Ovary (tissue), 9 donors: ENCODE results near the gene FLNC. TPM values are rescaled to one million over a fixed set of nuclear protein-coding genes. Genes with fewer than 3 reads are reported as not detected.

Experiments used
- DNase-seq, 5 donors: peaks; one replicate each; pipeline ENCODE4 v3.0.0-alpha.2; 2019 to 2020
- H3K27ac ChIP-seq, 2 donors: fragments of 200-600 bp; one replicate each; pipeline versions ENCODE4 v1.5.1 to v1.8.0; 2019 to 2022
- H3K27me3 ChIP-seq: fragments of 200-600 bp; one replicate; pipeline ENCODE4 v1.8.0; 2022
- H3K36me3 ChIP-seq: fragments of 200-600 bp; sonication (generic); one replicate; pipeline ENCODE4 v1.5.1; 2019
- H3K4me1 ChIP-seq: one replicate; pipeline ENCODE4 v1.8.1; 2013; ENCODE audit warnings: mild to moderate bottlenecking, moderate library complexity; ENCODE audit not compliant: insufficient read depth
- H3K4me3 ChIP-seq: fragments of 200-600 bp; sonication (generic); one replicate; pipeline ENCODE4 v1.5.1; 2017
- H3K9me3 ChIP-seq, 2 donors: fragments of 200-600 bp in 1 of 2; sonication (generic) in 1 of 2; one replicate each; pipeline versions ENCODE4 v1.5.1 to v1.8.1; 2013 to 2019; ENCODE audit warnings: mild to moderate bottlenecking in 1 of 2, moderate library complexity in 1 of 2
- EP300 ChIP-seq: sonication (generic); formaldehyde crosslinking; IDR thresholded peaks from one replicate; pipeline ENCODE4 v1.6.1; 2017; ENCODE audit warnings: antibody characterized with exemption
- POLR2A ChIP-seq: fragments of 450-650 bp; IDR thresholded peaks from one replicate; pipeline ENCODE4 v1.6.1; 2017; ENCODE audit warnings: antibody characterized with exemption, mild to moderate bottlenecking, moderate library complexity
- WGBS, 3 donors: extraction: QIAGEN DNeasy Blood & Tissue Kit in 1 of 3; methylation state at CpG; one replicate each; pipeline versions ENCODE4 v1.1.5 to v1.1.7; 2013 to 2017; 5-methylcytosine and 5-hydroxymethylcytosine counted together
- intact Hi-C, 4 donors: fragments of 100-400 bp; cut with DNase I; formaldehyde crosslinking; loops; one replicate each; pipeline versions ENCODE4 v1.11.0 to v1.15.1; 2022 to 2023
- polyA plus RNA-seq, 2 donors: library from polyadenylated mRNA; stranded (reverse); fragments of 200-250 nt in 1 of 2; fragments of 350-450 nt in 1 of 2; fragmentation: Illumina TruSeq in 1 of 2; extraction: RNeasy Lipid Tissue Mini Kit (QIAGEN cat#74804) in 1 of 2; gene quantifications; one replicate each; pipeline ENCODE4 v1.2.3, GENCODE V29; 2013 to 2014
- total RNA-seq, 7 donors: library from RNA; depleted of rRNA in 2 of 7; stranded (reverse); fragments of >200 nt in 2 of 7; fragmentation: NEBNext Ultra II Directional in 3 of 7; extraction: Animal tissue kit (Norgen Biotek cat#: 25700) in 3 of 7; gene quantifications; one replicate each; pipeline versions ENCODE4 v1.1.0 to v1.2.4, GENCODE V29; 2016 to 2023
- TF ChIP-seq, protein P1 (sequence below), 3 donors: fragments of 450-650 bp in 2 of 3; fragments of 200-600 bp in 1 of 3; IDR thresholded peaks; one replicate each; pipeline versions ENCODE4 v1.5.1 to v1.8.0; 2016 to 2022; ENCODE audit warnings: antibody characterized with exemption in 3 of 3, mild to moderate bottlenecking in 1 of 3
- donor health status: DM: no; HTN: no; CAD: no; lungs with moderate emphysema.
- donor health status: DM: no; HTN: no; CAD: no.
- donor health status: Bipolar disorder and iron deficiency.
- donor health status: DM: yes; HTN: yes; CAD: no.
- donor health status: DM: no; HTN: no; CAD: no.
- donor health status: DM: yes; HTN: yes; CAD: no.

FLNC gene
- total and polyA plus RNA-seq, 9 donors: 6.5 to 51.2 (median 16.4) TPM

DNA sequence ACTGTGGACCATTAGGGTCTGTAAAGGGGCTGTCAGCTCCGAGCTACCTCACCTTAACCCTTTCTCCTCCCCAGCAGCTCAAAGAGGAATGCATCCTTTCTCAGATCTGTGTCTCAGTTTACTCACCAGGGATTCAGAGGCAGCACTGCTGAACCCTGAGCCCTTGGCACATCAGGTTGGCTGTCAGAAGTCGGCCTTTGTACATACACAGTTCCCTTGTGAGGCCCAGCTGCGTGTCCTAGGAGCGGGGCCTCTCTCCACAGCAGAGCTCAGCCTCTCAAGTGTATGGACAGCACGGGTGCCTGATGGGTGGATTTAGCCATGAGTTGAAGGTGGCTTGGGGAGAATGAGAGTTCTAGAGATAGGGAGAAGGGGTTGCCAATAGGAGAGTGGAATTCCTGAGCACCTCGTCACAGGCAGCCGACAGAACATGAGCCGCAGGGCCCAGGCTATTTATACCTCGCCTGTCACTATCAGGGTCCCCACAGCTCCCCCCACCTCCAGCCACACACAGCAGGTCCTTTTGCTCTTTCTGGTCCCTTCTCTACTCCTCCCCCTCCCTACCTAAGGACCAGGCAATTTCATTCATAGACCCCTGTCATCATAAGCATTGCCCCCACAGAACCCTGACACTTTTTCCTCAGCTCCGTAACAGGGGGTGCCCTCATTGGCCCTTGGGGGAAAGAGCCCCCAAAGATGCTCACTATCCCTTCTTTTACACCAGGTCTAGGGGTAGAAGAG, 2.1 kb upstream of the FLNC start:
- intact Hi-C loops: no loop called here
- Histone ChIP-seq H3K36me3 (no peaks in the 10 kb centered on the region), H3K4me3 (no peak overlapping the region), H3K27me3 (no peaks in the 10 kb centered on the region), H3K9me3 (no peaks in the 10 kb centered on the region), H3K27ac (no peak overlapping the region), H3K4me1 (peaks cover 19% of the 10 kb centered on the region)
- 64 to 76% (median 65%) methylated on average over 10 of the region's 10 CpGs for WGBS, 3 donors
- no peak for TF ChIP-seq POLR2A
- TF ChIP-seq, protein P1, sequence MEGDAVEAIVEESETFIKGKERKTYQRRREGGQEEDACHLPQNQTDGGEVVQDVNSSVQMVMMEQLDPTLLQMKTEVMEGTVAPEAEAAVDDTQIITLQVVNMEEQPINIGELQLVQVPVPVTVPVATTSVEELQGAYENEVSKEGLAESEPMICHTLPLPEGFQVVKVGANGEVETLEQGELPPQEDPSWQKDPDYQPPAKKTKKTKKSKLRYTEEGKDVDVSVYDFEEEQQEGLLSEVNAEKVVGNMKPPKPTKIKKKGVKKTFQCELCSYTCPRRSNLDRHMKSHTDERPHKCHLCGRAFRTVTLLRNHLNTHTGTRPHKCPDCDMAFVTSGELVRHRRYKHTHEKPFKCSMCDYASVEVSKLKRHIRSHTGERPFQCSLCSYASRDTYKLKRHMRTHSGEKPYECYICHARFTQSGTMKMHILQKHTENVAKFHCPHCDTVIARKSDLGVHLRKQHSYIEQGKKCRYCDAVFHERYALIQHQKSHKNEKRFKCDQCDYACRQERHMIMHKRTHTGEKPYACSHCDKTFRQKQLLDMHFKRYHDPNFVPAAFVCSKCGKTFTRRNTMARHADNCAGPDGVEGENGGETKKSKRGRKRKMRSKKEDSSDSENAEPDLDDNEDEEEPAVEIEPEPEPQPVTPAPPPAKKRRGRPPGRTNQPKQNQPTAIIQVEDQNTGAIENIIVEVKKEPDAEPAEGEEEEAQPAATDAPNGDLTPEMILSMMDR (IDR thresholded peaks at IDR 0.05): no peak
- no peak for TF ChIP-seq EP300
- DNase-seq: no peak

DNA sequence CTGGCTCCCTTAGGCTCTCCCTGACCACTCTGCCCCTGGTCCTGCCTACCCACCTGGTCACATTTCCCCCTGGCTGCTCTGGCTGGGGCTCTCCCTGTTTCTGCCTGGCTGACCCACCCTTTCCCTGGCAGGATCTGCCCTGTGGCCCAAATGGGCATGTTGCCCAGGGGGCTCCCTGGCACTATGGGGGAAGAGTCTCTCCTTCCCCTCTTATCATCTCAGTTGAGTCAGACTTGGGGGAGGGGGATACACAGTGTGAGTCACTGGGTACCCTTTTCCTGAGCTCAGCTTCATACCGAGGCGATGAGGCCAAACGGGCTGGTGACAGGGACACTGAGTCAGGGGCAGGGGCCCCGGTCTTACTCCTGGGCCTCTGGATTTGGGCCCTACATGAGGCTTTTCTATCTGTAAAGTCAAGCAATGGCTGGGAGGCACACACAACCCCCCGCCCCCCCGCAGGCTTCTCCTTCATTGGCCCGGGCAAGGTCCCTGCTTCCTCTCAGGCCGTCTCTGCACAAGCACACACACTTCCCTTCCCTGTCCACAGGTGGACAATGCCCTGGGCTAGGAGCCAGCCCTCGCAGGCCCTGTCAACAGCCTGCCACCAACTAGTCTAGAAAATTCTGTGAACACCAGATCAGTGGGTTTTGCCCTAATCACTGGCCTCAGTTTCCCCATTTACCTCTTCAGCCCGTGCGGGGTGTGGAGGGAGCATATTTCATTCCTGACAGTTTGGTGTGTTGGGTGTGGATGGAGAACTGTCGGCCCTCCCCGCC, 627 bp upstream of the FLNC start:
- H3K4me1 ChIP-seq: peaks cover 25% of the 10 kb centered on the region
- DNase-seq: peak in 4 of 5 donors; percentile 47 to 63 (median 55)
- 24 to 28% (median 24%) methylated on average over 12 to 13 of the region's 13 CpGs for WGBS, 3 donors
- H3K4me3 ChIP-seq: peak overlapping the region; percentile 60
- H3K27me3 ChIP-seq: no peaks in the 10 kb centered on the region
- no peaks in the 10 kb centered on the region for H3K9me3 ChIP-seq
- no peaks in the 10 kb centered on the region for H3K36me3 ChIP-seq
- intact Hi-C loops: loop anchor here in 1 of 4 donors (2.0 kb wide), 1 partner anchor 39 kb away; the partner anchor contains the start of gene CCDC136
- H3K27ac ChIP-seq: no peak overlapping the region
- TF ChIP-seq POLR2A: no peak
- no peak for TF ChIP-seq EP300
- TF ChIP-seq, protein P1 (IDR thresholded peaks at IDR 0.05): no peak

DNA sequence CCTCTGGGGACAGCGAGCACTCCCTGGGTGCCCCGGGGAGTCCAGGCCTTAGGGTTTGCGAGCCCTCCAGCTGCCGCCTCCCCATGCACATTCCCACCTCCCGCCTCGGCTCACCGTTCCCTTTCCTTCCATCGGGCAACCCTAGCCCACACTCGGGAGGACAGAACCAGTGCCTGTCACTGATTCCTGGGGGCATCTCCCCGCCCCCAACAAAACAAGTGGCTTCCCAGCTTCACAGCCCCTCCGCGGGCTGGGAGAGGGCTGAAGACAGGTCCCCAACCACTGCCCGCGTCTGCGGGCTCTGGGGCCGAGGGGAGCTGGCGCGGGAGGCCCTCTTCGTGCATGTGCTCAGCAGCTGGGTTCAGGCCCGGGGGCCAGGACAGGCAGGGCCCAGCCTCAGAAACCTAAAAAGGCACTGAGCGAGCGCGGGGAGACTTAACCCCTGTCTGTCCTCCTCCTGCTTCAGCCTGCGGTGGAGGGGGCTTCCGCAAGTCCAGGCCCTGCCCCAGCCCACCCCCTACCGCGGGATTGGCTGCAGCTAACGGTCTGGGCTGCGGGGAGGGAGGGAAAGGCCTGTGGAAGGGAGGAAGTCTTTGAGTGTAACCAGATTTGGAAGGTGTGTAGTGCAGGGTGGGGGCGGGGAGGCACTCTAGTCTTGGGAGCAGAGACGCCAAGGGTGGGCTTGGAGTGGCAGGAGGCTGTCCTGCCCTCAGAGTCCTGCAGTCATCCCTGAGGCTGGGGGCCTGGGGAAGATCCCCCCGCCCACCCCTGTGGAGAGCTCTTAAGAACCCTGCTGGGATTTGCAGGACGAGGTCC, 1.2 kb downstream of the FLNC start:
- DNase-seq: peak; percentile 35 to 68 (median 43)

DNA sequence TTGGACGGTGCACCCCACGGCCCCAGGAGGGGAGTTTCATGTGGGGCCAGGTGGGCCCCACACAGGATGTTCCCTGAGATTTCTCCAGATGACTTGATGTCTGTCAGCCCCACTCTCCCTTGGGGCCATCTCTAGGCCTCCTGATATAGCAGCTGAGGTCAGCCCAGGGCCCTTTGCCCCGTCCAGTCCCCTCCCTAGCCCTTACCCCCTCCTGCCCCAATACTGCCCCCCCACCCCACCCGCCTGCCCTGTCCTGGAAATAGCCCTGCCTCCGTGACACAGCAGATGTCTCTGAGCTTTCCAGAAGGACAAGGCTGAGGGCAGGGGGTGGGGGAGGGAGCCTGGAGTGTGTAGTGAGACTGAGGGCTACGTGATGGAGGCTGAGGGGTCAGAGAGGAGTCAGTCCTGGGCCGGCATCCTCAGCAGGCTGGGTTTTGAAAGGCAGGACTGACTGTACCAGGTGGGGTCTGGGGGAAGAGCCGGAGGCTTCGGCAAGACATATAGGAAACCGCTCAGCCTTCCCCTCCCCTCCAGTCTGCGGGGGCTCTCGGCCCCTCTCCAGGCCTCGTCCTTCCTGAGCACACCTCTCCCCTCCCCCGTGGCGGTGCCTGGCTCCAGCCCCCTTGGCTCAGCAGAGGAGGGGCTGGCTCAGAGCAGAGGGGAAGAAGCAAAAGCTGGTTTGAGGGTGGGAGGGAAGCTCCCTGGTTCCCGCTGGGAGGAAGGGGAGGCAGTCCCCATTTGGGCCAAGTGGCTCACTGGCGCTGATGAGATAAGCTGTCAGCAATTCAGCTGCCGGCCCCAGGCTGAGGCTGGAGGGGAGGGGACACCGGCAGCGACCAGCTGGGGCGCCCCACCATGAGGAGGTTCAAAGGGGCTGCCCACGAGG, 2.0 kb downstream of the FLNC start:
- Histone ChIP-seq H3K9me3 (no peaks in the 10 kb centered on the region), H3K4me3 (peak overlapping the region; percentile 60), H3K27me3 (no peaks in the 10 kb centered on the region), H3K27ac (peak overlapping the region; percentile 55 to 70), H3K36me3 (no peaks in the 10 kb centered on the region), H3K4me1 (peaks cover 25% of the 10 kb centered on the region)
- WGBS, 3 donors: 10 to 19% (median 15%) methylated on average over 22 of the region's 22 CpGs
- peak; percentile 39 to 58 (median 45) for DNase-seq
- intact Hi-C loops: loop anchor here in 1 of 4 donors (2.0 kb wide), 1 partner anchor 41 kb away; the partner anchor contains the start of gene CCDC136
- TF ChIP-seq EP300 (no peak), POLR2A (no peak)
- TF ChIP-seq, protein P1 (IDR thresholded peaks at IDR 0.05): no peak

More for the DNA sequence above, 1.2 kb downstream of the FLNC start:
- H3K9me3 ChIP-seq: no peaks in the 10 kb centered on the region
- H3K27me3 ChIP-seq: no peaks in the 10 kb centered on the region
- intact Hi-C loops: loop anchor here in 1 of 4 donors (2.0 kb wide), 1 partner anchor 41 kb away; the partner anchor contains the start of gene CCDC136
- H3K36me3 ChIP-seq: no peaks in the 10 kb centered on the region
- peak overlapping the region; percentile 55 to 70 for H3K27ac ChIP-seq
- WGBS, 3 donors: 4 to 10% (median 6%) methylated on average over 32 to 33 of the region's 33 CpGs
- H3K4me3 ChIP-seq: peak overlapping the region; percentile 60
- H3K4me1 ChIP-seq: peaks cover 25% of the 10 kb centered on the region
- TF ChIP-seq POLR2A (no peak), EP300 (no peak)
